HCT116 (cell line): ENCODE results near the gene RIPPLY2. TPM values are rescaled to one million over a fixed set of nuclear protein-coding genes. Genes with fewer than 3 reads are reported as not detected.

Experiments used
- ATAC-seq: fragments of 200-7000 bp; cut with Tn5 transposase; 2 replicates; pipeline ENCODE4 v1.9.1; 2020; ENCODE audit warnings: mild to moderate bottlenecking, moderate library complexity
- BruUV-seq: library from RNA; stranded (reverse); fragments of 400-500 nt; replicated peaks from 2 replicates; lab custom pipeline; 2021; lab: Mats Ljungman, UMichigan
- CTCF ChIA-PET: fragments of 300-600 bp; sonication (Branson Sonifier 250); formaldehyde crosslinking; loops from one replicate; lab custom pipeline; 2021; ENCODE audit warnings: antibody characterized with exemption; lab: Charles Lee
- POLR2A ChIA-PET: fragments of 300-600, 350-600 bp; sonication (Branson Sonifier 250); formaldehyde crosslinking; loops from one replicate; lab custom pipeline; 2021; ENCODE audit warnings: antibody characterized with exemption; lab: Charles Lee
- RAD21 ChIA-PET, 2 experiments: fragments of 300-600 bp; sonication (Branson Sonifier 250); formaldehyde crosslinking; loops; one replicate each; lab custom pipeline; 2023; ENCODE audit warnings: low total read pairs in 2 of 2; ENCODE audit not compliant: uncharacterized antibody in 2 of 2, unreplicated experiment in 2 of 2, low non-redundant PET in 1 of 2; lab: Charles Lee
- DNase-seq: peaks from one replicate; pipeline ENCODE4 v3.0.0-alpha.2; 2010; ENCODE audit warnings: low read depth, low spot score
- H2AFZ ChIP-seq: fragments of 200-600 bp; shearing (Covaris generic), sonication (generic); 2 replicates; pipeline ENCODE4 v1.6.1; 2017; ENCODE audit warnings: low read depth, mixed run types, mixed read lengths, antibody characterized with exemption, low read length; ENCODE audit not compliant: poor library complexity, severe bottlenecking
- H3K27ac ChIP-seq: 2 replicates; pipeline ENCODE4 v1.5.1; 2012; ENCODE audit warnings: low read depth, low read length
- H3K27me3 ChIP-seq: fragments of 200-600 bp; sonication (generic); 2 replicates; pipeline ENCODE4 v1.6.1; 2016; ENCODE audit warnings: mixed run types, low read length, mixed read lengths; ENCODE audit not compliant: insufficient read depth
- H3K36me3 ChIP-seq, 2 experiments: fragments of 200-500 bp in 1 of 2; fragments of 200-600 bp in 1 of 2; sonication (Bioruptor generic) in 1 of 2; sonication (generic) in 1 of 2; 2 replicates each; pipeline versions ENCODE4 v1.5.1 to v1.6.1; 2014 to 2016; ENCODE audit warnings: low read length in 2 of 2, inconsistent platforms in 1 of 2, mixed read lengths in 1 of 2, mixed run types in 1 of 2; ENCODE audit not compliant: insufficient read depth in 2 of 2, control insufficient read depth in 1 of 2
- H3K4me1 ChIP-seq, 2 experiments: fragments of 200-600 bp in 1 of 2; sonication (generic) in 1 of 2; 2 replicates each; pipeline versions ENCODE4 v1.5.1 to v1.6.1; 2012 to 2017; ENCODE audit warnings: low read length in 2 of 2, inconsistent platforms in 1 of 2, mild to moderate bottlenecking in 1 of 2, mixed read lengths in 1 of 2, mixed run types in 1 of 2, moderate library complexity in 1 of 2; ENCODE audit not compliant: insufficient read depth in 2 of 2, control insufficient read depth in 1 of 2
- H3K4me2 ChIP-seq: fragments of 200-600 bp; sonication (generic); 2 replicates; pipeline ENCODE4 v1.6.1; 2017; ENCODE audit warnings: mixed run types, low read length, mixed read lengths
- H3K4me3 ChIP-seq, 2 experiments: fragments of 200-600 bp in 1 of 2; sonication (generic) in 1 of 2; replicated peaks in 1 of 2; 2 replicates each; pipeline ENCODE4 v1.5.1; 2011 to 2016; ENCODE audit warnings: low read length in 2 of 2, control low read depth in 1 of 2, low read depth in 1 of 2, mild to moderate bottlenecking in 1 of 2, mixed read lengths in 1 of 2, mixed run types in 1 of 2
- H3K79me2 ChIP-seq: fragments of 200-600 bp; sonication (generic); 2 replicates; pipeline ENCODE4 v1.6.1; 2017; ENCODE audit warnings: mild to moderate bottlenecking, mixed run types, low read length, moderate library complexity, mixed read lengths; ENCODE audit not compliant: insufficient read depth
- H3K9ac ChIP-seq: fragments of 200-600 bp; sonication (generic); 2 replicates; pipeline ENCODE4 v1.6.1; 2016; ENCODE audit warnings: low read length, mixed read lengths
- H3K9me2 ChIP-seq: fragments of 200-600 bp; sonication (generic), shearing (Covaris generic); 2 replicates; pipeline ENCODE4 v1.6.1; 2017; ENCODE audit warnings: mixed run types, mild to moderate bottlenecking, moderate library complexity; ENCODE audit not compliant: insufficient read depth
- H3K9me3 ChIP-seq, 2 experiments: fragments of 200-500 bp in 1 of 2; fragments of 200-600 bp in 1 of 2; sonication (Bioruptor generic) in 1 of 2; sonication (generic) in 1 of 2; 2 replicates each; pipeline ENCODE4 v1.6.1; 2014 to 2017; ENCODE audit warnings: low read length in 2 of 2, mixed read lengths in 2 of 2, inconsistent platforms in 1 of 2, low read depth in 1 of 2, mild to moderate bottlenecking in 1 of 2, mixed run types in 1 of 2, moderate library complexity in 1 of 2; ENCODE audit not compliant: control insufficient read depth in 1 of 2, insufficient read depth in 1 of 2
- H4K20me1 ChIP-seq: fragments of 200-600 bp; sonication (generic), shearing (Covaris generic); 2 replicates; pipeline ENCODE4 v1.6.1; 2017; ENCODE audit warnings: mixed run types, mild to moderate bottlenecking, moderate library complexity; ENCODE audit not compliant: insufficient read depth
- ATF3 ChIP-seq: IDR thresholded peaks from 2 replicates; pipeline ENCODE4 v1.6.1; 2012
- CBX3 ChIP-seq: IDR thresholded peaks from 2 replicates; pipeline ENCODE4 v1.6.1; 2012; ENCODE audit warnings: low read depth
- CEBPB ChIP-seq: IDR thresholded peaks from 2 replicates; pipeline ENCODE4 v1.6.1; 2012; ENCODE audit warnings: low read depth
- CTCF ChIP-seq, 3 experiments: fragments of 200-600 bp in 1 of 3; sonication (generic) in 1 of 3; IDR thresholded peaks in 2 of 3; conservative IDR thresholded peaks in 1 of 3; 2 replicates each; pipeline ENCODE4 v1.5.1; 2012 to 2017; ENCODE audit warnings: low read depth in 2 of 3, low read length in 2 of 3, antibody characterized with exemption in 1 of 3, borderline replicate concordance in 1 of 3, control low read depth in 1 of 3, mild to moderate bottlenecking in 1 of 3, mixed read lengths in 1 of 3, mixed run types in 1 of 3, moderate library complexity in 1 of 3; ENCODE audit not compliant: insufficient read depth in 1 of 3
- EGR1 ChIP-seq: IDR thresholded peaks from 2 replicates; pipeline ENCODE4 v1.6.1; 2012; ENCODE audit warnings: low read depth
- ELF1 ChIP-seq: IDR thresholded peaks from 2 replicates; pipeline ENCODE4 v1.6.1; 2012; ENCODE audit warnings: low read depth, borderline replicate concordance
- EZH2 ChIP-seq: fragments of 200-600 bp; sonication (generic); IDR thresholded peaks from 2 replicates; pipeline ENCODE4 v1.6.1; 2017; ENCODE audit warnings: antibody characterized with exemption, mixed run types
- FOSL1 ChIP-seq: IDR thresholded peaks from 2 replicates; pipeline ENCODE4 v1.6.1; 2012; ENCODE audit warnings: low read depth
- JUND ChIP-seq: IDR thresholded peaks from 2 replicates; pipeline ENCODE4 v1.6.1; 2012
- MAX ChIP-seq: IDR thresholded peaks from 2 replicates; pipeline ENCODE4 v1.6.1; 2012
- POLR2A ChIP-seq: IDR thresholded peaks from 2 replicates; pipeline ENCODE4 v1.7.0; 2011; ENCODE audit warnings: borderline replicate concordance; ENCODE audit not compliant: insufficient read depth, insufficient read length; ENCODE audit errors: extremely low read depth
- POLR2AphosphoS5 ChIP-seq: IDR thresholded peaks from 2 replicates; pipeline ENCODE4 v1.6.1; 2011; ENCODE audit warnings: mild to moderate bottlenecking, low read depth, low read length, moderate library complexity
- RAD21 ChIP-seq: IDR thresholded peaks from 2 replicates; pipeline ENCODE4 v1.6.1; 2012; ENCODE audit warnings: low read depth, mild to moderate bottlenecking
- SP1 ChIP-seq: IDR thresholded peaks from 2 replicates; pipeline ENCODE4 v1.6.1; 2012; ENCODE audit warnings: low read depth
- SRF ChIP-seq: IDR thresholded peaks from 2 replicates; pipeline ENCODE4 v1.6.1; 2012; ENCODE audit warnings: low read depth
- TCF7L2 ChIP-seq: IDR thresholded peaks from 2 replicates; pipeline ENCODE4 v1.7.0; 2011; ENCODE audit warnings: borderline replicate concordance, inconsistent platforms; ENCODE audit not compliant: insufficient read depth, insufficient read length; ENCODE audit errors: extremely low read depth
- ZBTB33 ChIP-seq: IDR thresholded peaks from 2 replicates; pipeline ENCODE4 v1.6.1; 2011; ENCODE audit warnings: mild to moderate bottlenecking, low read length, moderate library complexity; ENCODE audit not compliant: insufficient replicate concordance; ENCODE audit errors: extremely low read depth
- ZFX ChIP-seq: fragments of 450-650 bp; IDR thresholded peaks from 2 replicates; pipeline ENCODE4 v1.6.1; 2017
- intact Hi-C: fragments of 100-400 bp; cut with micrococcal nuclease; formaldehyde crosslinking; loops from 2 replicates; pipeline ENCODE4 v1.10.0; 2022
- total RNA-seq: library from RNA; stranded (reverse); gene quantifications from one replicate; pipeline ENCODE4 v1.2.1, GENCODE V29; 2021; ENCODE audit not compliant: unreplicated experiment
- TF ChIP-seq, protein P1 (sequence below): IDR thresholded peaks from 2 replicates; pipeline ENCODE4 v1.6.1; 2012; ENCODE audit warnings: low read depth

The RIPPLY2 gene
- total RNA-seq, 1 experiment from 2014 or later = not detected

DNA sequence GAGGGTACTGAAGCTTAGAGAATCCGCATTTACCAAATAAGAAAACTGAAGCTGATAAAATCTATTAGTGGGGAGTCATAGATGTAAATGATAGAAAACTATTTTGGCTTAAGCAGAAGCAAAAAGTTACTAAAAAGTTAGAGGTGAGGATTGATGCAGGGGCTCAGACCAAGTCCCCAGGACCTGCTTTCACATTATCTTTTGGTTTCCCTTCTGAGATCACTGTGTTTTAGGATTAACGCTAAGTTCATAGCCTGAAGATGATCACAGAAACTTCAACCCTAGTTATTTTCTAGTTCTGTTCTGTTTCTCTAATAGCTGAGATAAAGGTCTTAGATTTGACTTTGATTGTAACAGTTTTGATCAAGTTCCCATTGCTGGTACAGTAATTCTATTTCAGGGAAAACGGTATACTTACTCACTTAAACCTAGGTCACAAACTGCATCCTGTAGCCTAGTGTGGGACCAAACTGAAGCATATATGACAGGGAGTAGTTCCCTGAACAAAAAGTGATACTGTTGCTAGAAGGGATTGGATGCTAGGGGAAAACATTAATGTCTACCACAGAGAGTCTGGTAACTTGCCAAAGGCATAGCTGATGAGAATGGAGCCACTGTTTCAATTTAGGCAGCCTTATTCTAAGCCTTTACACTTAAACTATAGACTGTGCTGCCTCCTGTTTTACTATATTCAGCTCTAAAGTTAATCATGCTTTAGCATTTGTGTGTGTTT is 19.4 kb downstream of the RIPPLY2 start:
- Histone ChIP-seq H3K9ac (no peak overlapping the region), H3K36me3 (peaks cover 0 to 7% of the 10 kb centered on the region in 2 experiments; a peak in 1 of 4 replicates), H2AFZ (no peak overlapping the region), H4K20me1 (no peaks in the 10 kb centered on the region), H3K79me2 (0 out of 2 replicates have a peak, but pooled peaks cover 6% of the 10 kb centered on the region), H3K4me3 (no peak overlapping the region), H3K27ac (no peak overlapping the region), H3K4me1 (peaks cover 0 to 8% of the 10 kb centered on the region in 2 experiments; a peak in 1 of 4 replicates)
- CTCF ChIA-PET = no interaction called here
- no TSS peak for BruUV-seq
- intact Hi-C loops = no loop called here
- POLR2A ChIA-PET = no interaction called here
- TF ChIP-seq POLR2A = no peak
- TF ChIP-seq EGR1 = no peak
- no peak for TF ChIP-seq SRF
- TF ChIP-seq CTCF (IDR thresholded peaks at IDR 0.05 in 2 of 3, conservative IDR thresholded peaks at IDR 0.05 in 1 of 3; ENCODE audit: borderline replicate concordance in 1 of 3, insufficient read depth in 1 of 3, low read depth in 2 of 3, low read length in 2 of 3) = no peak
- no peak for TF ChIP-seq JUND
- no peak for TF ChIP-seq EZH2
- TF ChIP-seq, protein P1, sequence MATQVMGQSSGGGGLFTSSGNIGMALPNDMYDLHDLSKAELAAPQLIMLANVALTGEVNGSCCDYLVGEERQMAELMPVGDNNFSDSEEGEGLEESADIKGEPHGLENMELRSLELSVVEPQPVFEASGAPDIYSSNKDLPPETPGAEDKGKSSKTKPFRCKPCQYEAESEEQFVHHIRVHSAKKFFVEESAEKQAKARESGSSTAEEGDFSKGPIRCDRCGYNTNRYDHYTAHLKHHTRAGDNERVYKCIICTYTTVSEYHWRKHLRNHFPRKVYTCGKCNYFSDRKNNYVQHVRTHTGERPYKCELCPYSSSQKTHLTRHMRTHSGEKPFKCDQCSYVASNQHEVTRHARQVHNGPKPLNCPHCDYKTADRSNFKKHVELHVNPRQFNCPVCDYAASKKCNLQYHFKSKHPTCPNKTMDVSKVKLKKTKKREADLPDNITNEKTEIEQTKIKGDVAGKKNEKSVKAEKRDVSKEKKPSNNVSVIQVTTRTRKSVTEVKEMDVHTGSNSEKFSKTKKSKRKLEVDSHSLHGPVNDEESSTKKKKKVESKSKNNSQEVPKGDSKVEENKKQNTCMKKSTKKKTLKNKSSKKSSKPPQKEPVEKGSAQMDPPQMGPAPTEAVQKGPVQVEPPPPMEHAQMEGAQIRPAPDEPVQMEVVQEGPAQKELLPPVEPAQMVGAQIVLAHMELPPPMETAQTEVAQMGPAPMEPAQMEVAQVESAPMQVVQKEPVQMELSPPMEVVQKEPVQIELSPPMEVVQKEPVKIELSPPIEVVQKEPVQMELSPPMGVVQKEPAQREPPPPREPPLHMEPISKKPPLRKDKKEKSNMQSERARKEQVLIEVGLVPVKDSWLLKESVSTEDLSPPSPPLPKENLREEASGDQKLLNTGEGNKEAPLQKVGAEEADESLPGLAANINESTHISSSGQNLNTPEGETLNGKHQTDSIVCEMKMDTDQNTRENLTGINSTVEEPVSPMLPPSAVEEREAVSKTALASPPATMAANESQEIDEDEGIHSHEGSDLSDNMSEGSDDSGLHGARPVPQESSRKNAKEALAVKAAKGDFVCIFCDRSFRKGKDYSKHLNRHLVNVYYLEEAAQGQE = no peak
- TF ChIP-seq RAD21 = no peak
- TF ChIP-seq TCF7L2 = no peak
- no peak for TF ChIP-seq FOSL1
- TF ChIP-seq POLR2AphosphoS5 = no peak
- TF ChIP-seq ZBTB33 = no peak
- TF ChIP-seq MAX = no peak
- no peak for TF ChIP-seq CEBPB
- TF ChIP-seq ELF1 = no peak
- TF ChIP-seq SP1 = no peak
- no peak for TF ChIP-seq ATF3
- TF ChIP-seq ZFX = no peak
- no peak for TF ChIP-seq CBX3
- TF ChIP-seq, all 23 proteins: peak for 0
- DNase-seq (no peak), ATAC-seq (no peak)
- H3K9me3 ChIP-seq = no peaks in the 10 kb centered on the region
- H3K9me2 ChIP-seq = no peaks in the 10 kb centered on the region
- H3K4me2 ChIP-seq = no peak overlapping the region
- H3K27me3 ChIP-seq = no peaks in the 10 kb centered on the region
- RAD21 ChIA-PET = no interaction called here
